ENCODE measurements around the gene DET1.

DET1 gene

GRCh38 chr15:88463870-88464532 is 82.5 kb downstream of the DET1 start:
- no peaks in the 10 kb centered on the region for H3K9me3 ChIP-seq (ENCODE audit: control insufficient read depth, insufficient read depth, low read depth, low read length)
- H3K4me1 ChIP-seq (ENCODE audit: control insufficient read depth, insufficient read depth, low read length): peaks cover 4% of the 10 kb centered on the region; the same call in 1 of the 2 replicates
- H3K4me3 ChIP-seq (ENCODE audit: low read depth, low read length): no peak overlapping the region
- H3K36me3 ChIP-seq (ENCODE audit: control insufficient read depth in 2 of 2, insufficient read depth in 1 of 2, low read length in 2 of 2): peaks cover 46 to 68% of the 10 kb centered on the region in 2 experiments
- CTCF ChIA-PET: interaction anchor here (0.7 to 3.1 kb wide), 5 partner anchors 9 to 151 kb away, joined by 3 to 26 read pairs (median 5); no protein-coding TSS in a partner anchor
- POLR2A ChIA-PET: no interaction called here
- no peak overlapping the region for H3K27ac ChIP-seq (ENCODE audit: extremely low read depth, low read depth, low read length)
- TF ChIP-seq HIC1 (tag by site-specific recombination; IDR thresholded peaks at IDR 0.05): no peak
- TF ChIP-seq ZNF391 (tag by site-specific recombination; IDR thresholded peaks at IDR 0.05; ENCODE audit: borderline replicate concordance, low read depth): no peak
- TF ChIP-seq ZNF146 (tag by site-specific recombination; IDR thresholded peaks at IDR 0.05): no peak
- no peak for TF ChIP-seq ZNF211 (tag by site-specific recombination; IDR thresholded peaks at IDR 0.05; ENCODE audit: low read depth)
- TF ChIP-seq SP2 (tag by site-specific recombination; IDR thresholded peaks at IDR 0.05): no peak
- TF ChIP-seq ZNF37A (tag by site-specific recombination; IDR thresholded peaks at IDR 0.05): no peak
- TF ChIP-seq ZSCAN30 (tag by site-specific recombination; IDR thresholded peaks at IDR 0.05): no peak
- TF ChIP-seq ZNF571 (tag by site-specific recombination; IDR thresholded peaks at IDR 0.05): no peak
- TF ChIP-seq ZNF350 (tag by site-specific recombination; IDR thresholded peaks at IDR 0.05): no peak
- no peak for TF ChIP-seq ZSCAN23 (tag by site-specific recombination; IDR thresholded peaks at IDR 0.05)

Data from HEK293 (cell line).